Skeletal muscle cell (primary cell): ENCODE results near the gene A3GALT2.

Experiments used
- DNase-seq: peaks from one replicate; pipeline ENCODE4 v3.0.0-alpha.2; 2010; ENCODE audit warnings: low read depth
- H3K4me3 ChIP-seq: 2 replicates; pipeline ENCODE4 v1.5.1; 2011; ENCODE audit warnings: low read depth, mild to moderate bottlenecking, control low read depth, low read length, moderate library complexity

A3GALT2 gene

GRCh38 chr1:33277488-33278084 lies 43.3 kb downstream of the A3GALT2 start:
- no peak overlapping the region for H3K4me3 ChIP-seq
- DNase-seq, result no peak

GRCh38 chr1:33276573-33277298 lies 44.2 kb downstream of the A3GALT2 start:
- H3K4me3 ChIP-seq, result no peak overlapping the region
- no peak for DNase-seq

DNA sequence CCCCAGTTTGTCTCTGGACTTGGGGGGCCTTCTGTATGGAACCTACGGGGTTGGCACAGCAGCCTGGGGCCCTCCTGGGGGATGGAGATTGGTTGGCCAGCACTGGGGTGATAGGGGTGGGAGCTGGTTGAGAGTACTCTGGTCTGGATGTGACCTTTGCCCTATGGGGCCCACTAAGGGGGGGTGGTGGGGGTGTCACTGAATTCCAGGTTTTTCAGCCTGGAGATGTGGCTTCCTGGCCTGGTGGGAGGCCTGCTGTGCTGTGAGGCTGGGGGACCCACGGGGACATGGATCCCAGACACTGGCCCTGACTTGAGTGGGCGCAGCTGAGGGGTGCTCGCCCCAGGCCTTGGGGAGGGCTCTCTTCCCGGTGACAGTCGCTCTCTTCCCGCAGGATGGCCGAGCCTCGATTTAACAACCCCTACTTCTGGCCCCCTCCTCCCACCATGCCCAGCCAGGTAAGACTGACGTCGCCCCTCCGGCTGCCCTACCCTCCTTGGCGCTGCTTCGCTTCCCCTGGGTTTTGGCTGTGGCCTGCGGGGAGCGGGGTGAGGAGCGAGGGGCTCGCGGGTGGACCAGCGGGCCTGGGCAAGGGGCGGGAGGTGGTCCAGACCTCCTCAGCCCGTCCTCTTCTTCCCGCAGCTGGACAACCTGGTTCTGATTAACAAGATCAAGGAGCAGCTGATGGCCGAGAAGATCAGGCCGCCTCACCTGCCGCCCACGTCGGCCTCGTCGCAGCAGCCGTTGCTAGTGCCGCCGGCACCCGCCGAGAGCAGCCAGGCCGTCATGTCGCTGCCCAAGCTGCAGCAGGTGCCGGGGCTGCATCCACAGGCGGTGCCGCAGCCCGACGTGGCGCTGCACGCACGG lies 45.0 kb downstream of the A3GALT2 start:
- no peak for DNase-seq
- no peak overlapping the region for H3K4me3 ChIP-seq

GRCh38 chr1:33275195-33275594 lies 45.7 kb downstream of the A3GALT2 start:
- no peak for DNase-seq
- H3K4me3 ChIP-seq, result no peak overlapping the region

DNA sequence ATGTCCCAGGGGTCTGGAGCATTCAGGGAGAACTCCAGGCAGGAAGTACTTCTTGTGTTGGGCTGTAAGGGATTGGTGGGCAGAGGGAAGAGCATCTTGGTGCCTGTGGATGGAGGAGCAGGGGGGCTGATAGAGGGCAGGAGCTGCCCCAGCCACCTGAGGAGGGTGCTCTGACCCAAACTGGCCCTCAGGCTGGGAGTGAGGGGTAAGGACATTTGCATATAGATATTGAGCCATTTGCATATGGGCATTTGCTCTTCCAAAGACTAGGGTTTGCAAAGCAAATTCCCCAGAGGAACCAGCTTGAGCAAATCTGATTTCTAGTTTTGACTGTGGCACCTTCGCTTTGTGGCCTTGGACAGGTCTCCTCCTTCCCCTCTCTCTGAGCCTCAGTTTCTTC lies 46.5 kb downstream of the A3GALT2 start:
- no peak overlapping the region for H3K4me3 ChIP-seq

GRCh38 chr1:33273961-33274371 lies 46.9 kb downstream of the A3GALT2 start:
- no peak for DNase-seq

More for the DNA sequence above, 46.5 kb downstream of the A3GALT2 start:
- DNase-seq, result no peak

DNA sequence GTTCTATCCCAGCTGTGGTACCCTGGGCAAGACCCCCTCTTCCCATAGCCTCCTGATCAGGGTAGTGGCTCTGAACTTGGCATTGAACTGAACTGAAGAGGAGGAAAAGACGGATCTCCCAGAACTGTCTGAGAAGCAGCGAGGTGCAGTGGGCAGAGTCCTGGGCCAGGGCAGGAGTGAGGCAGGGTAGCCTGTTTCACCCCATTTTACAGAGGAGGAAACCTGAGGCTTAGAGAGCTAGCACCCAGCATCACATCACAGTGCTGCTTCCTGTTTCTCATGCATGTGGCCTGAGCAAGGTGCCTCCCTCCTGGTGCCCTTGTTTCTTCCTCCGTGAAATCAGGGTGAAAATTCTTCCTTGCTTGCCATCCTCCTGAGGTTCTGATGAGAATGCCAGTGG lies 47.5 kb downstream of the A3GALT2 start:
- H3K4me3 ChIP-seq, result no peak overlapping the region
- no peak for DNase-seq

More at GRCh38 chr1:33273961-33274371, 46.9 kb downstream of the A3GALT2 start:
- no peak overlapping the region for H3K4me3 ChIP-seq

DNA sequence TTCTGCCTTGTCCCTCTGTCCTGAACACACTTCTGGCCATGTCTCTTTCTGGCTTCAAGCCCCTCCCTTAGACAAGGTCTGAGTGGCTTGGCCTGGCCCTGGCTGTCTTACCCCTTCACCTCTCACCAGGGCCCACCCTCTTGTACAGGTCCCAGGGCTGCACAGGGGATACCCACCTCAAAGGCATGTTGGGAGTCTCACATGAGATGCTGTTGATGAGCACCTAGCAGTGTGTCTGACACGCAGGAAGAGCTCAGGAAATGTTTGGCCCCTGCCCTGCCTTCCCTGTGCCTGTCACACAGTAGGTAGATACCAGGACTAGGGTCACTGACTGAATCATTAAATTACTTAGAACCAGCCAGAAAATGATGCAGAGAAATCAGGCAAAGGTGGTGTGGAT lies 48.0 kb downstream of the A3GALT2 start:
- no peak overlapping the region for H3K4me3 ChIP-seq
- DNase-seq, result no peak

DNA sequence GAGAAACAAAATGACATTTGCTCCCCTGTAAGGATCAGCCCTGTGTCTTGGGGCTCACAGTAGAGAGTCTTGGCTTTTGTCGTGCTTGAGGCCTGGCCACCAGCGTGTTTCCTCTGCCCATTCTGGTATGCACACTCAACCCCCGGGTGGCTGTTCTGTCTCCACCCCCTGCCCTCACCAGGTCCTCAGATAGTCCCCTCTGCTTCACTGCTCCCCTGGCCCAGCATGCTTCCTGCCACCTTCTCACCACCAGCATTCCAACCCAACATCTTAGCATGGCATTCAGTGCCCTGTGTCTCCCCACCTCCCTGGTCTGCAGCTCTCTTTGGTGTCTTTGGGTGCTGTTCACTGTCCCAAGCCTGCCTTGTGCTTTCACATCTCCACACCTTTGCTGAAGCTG lies 48.4 kb downstream of the A3GALT2 start:
- DNase-seq, result no peak
- H3K4me3 ChIP-seq, result no peak overlapping the region

GRCh38 chr1:33271666-33272505 lies 49.0 kb downstream of the A3GALT2 start:
- DNase-seq, result no peak
- no peak overlapping the region for H3K4me3 ChIP-seq

- H3K4me3 ChIP-seq, result no peak overlapping the region
- DNase-seq, result no peak
These were observed 50.0 kb downstream of the A3GALT2 start for GRCh38 chr1:33270808-33271465.

DNA sequence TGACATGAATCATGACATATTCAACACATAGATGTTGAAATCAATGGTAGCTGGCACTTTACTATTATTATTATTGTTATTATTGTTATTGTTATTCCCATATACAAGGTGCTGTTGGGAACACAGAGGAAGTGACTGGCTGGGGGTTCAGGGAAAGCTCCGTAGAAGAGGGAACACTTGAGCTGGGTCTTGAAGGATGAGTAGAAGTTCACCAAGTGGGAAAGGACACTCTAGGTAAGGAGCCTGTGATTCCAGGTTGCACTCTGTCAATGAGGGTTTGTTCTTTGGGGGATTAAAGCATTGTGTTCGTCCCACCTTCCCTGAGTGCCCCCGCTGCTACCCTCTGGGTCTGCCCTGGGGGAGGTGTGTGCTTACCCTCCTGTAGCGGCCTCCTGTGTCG lies 50.5 kb downstream of the A3GALT2 start:
- no peak for DNase-seq
- no peak overlapping the region for H3K4me3 ChIP-seq

DNA sequence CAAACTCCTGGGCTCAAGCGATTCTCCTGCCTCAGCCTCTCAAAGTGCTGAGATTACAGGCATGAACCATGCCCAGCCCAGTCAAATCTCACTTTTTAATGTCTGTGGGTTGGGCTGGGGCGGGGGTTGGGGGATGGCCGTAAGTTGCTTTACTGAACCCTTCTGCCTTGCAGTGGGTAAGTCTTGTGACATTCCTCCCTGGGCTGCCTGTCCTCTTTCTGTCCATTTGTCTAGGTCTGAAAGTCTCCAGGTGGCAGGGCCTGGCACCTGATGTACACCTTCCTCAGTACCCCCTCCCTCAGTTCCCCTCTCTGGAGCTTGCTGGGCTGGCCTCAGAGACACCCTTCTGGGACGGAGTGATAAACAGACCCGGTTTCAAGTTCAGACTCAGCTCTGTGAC lies 51.3 kb downstream of the A3GALT2 start:
- H3K4me3 ChIP-seq, result no peak overlapping the region
- DNase-seq, result no peak

DNA sequence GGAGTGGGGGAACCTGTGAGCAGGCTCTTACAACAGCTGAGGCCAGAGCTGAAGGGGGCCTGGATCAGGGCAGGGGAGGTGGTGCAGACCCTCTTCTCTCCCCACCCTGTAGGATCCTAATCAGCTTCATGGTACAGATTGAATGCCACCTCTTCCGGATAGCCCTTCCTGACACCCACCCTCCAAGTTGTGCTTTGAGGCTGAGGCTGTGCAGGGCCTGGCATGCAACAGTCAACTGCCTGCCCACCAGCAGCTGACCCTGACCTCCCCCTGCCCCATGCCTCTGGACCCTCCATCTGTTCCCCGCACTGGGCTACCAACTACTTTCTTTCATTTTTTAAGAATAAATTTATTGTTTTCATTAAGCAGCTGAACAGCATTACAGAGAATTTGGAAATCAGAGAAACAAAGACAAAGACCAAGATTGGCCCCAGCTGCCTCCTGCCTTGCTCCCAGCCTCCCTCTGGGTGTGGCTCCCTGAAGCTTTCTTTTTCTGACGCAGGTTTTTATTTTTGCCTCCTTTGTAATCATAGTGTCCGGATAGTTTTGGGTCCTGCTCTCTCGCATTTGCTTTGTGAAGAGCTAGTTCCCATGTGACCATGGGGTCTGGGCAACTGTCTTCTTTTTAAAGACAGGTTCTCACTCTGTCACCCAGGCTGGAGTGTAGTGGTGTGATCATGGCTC lies 51.8 kb downstream of the A3GALT2 start:
- no peak for DNase-seq

DNA sequence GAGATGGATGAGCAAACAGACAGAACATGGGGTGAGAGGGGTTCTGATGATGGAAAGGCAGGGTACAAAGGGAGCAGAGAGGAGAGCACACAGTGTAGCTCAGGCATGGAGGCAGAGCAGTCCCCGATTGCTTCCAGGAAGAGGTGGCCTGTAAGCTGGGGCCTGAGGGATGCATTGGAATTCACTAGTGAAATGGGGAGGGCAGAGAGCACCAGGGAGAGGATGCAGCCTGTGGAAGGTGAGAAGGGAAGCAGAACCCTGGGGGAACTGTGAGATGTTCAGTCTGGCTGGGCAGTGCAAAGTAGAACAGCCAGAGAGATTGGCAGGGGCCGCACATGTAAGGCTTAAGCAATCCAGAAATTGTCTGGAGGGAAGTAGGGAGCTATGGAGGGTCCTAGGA lies 52.4 kb downstream of the A3GALT2 start:
- DNase-seq, result no peak
- no peak overlapping the region for H3K4me3 ChIP-seq

More for the DNA sequence above, 51.8 kb downstream of the A3GALT2 start:
- no peak overlapping the region for H3K4me3 ChIP-seq

GRCh38 chr1:33267468-33268205 lies 53.3 kb downstream of the A3GALT2 start:
- no peak for DNase-seq
- no peak overlapping the region for H3K4me3 ChIP-seq

DNA sequence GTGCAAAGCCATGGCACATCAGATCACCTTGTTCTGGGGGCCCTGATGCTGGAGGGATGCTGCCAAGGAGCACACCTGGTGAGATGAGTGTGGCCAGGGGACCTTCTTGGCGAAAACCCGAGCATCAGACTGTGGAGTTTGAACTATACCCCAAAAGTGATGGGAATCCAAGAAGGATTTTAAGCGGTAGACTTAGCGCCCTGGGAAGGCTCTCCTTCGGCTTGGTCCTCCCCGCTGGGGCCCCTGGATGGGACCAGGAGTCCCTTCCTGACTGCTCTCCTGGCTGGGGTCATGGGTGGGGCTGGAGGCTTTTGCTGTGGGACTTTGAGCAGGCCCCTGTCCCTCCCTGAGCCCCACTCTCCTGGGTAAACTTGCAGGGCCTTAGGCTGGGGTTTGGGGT lies 54.1 kb downstream of the A3GALT2 start:
- no peak for DNase-seq
- no peak overlapping the region for H3K4me3 ChIP-seq
